GM18909 (cell line): ENCODE data around the gene NGEF.
"Not testable (repeated sequence)": the region's sequence is repeated elsewhere in the genome, so short reads cannot be mapped to it uniquely, and the experiment has no call there.

Experiments
- ATAC-seq: cut with Tn5 transposase; IDR thresholded peaks from one replicate; pipeline ENCODE4 v1.9.1; 2021; ENCODE audit warnings: mild to moderate bottlenecking; ENCODE audit not compliant: unreplicated experiment, poor library complexity

NGEF gene, protein sequence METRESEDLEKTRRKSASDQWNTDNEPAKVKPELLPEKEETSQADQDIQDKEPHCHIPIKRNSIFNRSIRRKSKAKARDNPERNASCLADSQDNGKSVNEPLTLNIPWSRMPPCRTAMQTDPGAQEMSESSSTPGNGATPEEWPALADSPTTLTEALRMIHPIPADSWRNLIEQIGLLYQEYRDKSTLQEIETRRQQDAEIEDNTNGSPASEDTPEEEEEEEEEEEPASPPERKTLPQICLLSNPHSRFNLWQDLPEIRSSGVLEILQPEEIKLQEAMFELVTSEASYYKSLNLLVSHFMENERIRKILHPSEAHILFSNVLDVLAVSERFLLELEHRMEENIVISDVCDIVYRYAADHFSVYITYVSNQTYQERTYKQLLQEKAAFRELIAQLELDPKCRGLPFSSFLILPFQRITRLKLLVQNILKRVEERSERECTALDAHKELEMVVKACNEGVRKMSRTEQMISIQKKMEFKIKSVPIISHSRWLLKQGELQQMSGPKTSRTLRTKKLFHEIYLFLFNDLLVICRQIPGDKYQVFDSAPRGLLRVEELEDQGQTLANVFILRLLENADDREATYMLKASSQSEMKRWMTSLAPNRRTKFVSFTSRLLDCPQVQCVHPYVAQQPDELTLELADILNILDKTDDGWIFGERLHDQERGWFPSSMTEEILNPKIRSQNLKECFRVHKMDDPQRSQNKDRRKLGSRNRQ

DNA sequence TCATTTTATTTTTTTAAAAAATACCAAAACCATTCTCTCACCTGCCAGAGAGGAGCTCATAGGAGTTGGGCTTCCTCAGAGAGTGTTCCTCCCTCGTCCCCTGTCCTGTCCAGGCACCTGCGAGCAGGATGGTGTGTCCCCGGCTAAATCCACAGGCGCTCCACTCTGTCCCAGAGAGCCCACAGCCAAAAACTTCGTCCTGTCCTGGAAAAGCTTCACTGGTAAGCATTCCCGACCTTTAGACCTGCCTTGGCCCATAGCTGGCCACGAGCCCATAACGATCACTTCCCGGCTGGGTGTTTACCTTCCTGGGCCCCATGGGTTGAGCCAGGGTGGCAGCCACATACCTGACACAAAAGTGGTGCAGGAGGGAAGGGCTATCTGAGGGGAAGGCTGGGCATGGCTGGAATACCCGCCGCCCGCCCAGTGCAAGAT lies at the start of gene NGEF:
Gene NGEF, minus strand, starts transcription at position 230 of the 435 bp plus-strand sequence. CDS start 38,366 bp downstream, outside the sequence.
- ATAC-seq, result no peak

DNA sequence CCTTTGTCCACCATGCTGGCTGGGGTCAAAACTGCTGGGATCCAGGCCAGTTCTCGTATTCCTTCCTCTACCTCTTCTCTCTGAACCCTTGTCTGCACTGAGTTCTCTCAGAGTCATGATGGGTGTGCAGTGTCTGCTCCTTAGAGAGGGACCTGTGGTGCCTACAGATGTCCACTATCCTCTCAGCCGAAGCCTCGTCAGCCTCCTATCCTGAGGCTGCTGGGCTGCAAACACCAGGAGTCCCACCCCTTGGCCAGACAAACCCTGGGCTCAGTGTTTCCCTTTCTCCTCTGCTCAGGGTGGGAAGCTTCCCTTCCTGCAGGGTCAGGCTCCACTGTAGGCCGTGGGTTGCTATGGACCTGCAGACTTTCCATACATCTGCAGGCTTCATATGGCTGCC lies 49.4 kb upstream of the NGEF start:
- no peak for ATAC-seq

DNA sequence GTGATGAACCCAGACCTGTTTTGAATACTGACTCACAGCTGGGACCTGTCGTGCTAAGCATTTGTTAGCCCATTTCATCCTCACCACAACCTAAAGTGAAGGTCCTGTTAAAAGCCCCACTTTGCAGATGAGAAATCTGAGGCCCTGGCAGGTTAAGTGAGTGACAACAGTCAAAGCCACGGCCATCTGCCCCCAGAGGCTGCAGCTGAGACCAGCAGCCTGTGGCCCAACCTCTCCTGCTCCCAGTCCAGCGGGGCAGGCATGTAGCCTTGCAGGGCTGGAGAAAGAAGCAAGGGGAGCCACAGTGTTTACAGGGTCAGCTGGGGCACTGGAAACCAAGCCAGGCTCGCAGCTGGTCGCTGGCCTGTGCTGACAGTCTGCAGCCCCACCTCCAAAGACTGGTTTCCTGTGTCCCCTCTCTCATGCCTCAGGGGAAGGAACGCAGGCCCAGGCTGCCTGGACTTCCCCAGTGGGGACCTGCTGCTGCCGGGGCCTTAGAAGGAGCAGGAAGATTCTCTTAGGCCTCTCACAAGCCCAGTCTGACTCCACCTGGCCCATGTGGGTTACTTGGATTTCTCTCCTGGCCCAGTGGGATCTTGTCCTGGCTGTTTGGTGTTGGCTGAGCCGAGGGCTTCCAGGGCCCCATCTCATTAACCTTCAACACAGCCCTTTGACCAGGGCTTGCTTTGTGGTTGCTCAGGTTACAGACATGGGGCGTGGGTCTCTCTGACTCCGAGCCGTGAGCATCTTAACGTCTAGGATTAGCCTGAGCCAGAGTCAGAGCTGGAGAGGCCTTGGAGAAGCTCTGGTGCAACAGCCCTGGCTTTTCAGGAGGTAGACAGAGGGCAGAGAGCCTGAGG lies 48.8 kb upstream of the NGEF start:
- peak; percentile 32 for ATAC-seq

DNA sequence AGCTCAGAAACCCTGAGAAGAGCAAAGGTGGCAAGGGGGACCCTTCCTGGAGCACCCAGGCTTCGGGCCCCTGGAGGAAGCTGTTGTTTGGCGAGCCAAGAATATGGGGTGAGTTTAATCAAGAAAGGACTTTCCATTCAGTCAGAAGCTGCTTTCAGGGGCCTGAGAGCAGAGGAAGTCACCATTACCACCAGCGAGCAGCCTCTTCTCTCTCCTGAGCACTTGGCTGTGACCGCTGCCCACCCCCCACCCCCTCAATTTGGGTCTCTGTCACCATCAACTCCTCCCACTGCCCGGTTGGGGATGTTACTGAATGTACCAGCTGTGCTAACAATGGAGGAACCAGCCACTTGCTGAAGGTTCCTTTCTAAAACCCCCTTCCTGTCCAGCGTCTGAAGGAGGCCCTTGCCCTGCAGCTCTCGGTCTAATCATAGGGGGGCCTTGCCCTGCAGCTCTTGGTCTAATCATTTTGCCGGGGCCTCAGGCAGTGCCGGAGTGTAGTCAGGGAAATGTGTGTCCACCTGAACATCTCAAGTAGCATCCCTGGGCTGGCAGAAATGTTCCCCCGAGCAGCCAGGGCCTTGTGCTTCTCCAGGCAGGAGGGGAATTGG lies 48.0 kb upstream of the NGEF start:
- peak; percentile 19 for ATAC-seq

DNA sequence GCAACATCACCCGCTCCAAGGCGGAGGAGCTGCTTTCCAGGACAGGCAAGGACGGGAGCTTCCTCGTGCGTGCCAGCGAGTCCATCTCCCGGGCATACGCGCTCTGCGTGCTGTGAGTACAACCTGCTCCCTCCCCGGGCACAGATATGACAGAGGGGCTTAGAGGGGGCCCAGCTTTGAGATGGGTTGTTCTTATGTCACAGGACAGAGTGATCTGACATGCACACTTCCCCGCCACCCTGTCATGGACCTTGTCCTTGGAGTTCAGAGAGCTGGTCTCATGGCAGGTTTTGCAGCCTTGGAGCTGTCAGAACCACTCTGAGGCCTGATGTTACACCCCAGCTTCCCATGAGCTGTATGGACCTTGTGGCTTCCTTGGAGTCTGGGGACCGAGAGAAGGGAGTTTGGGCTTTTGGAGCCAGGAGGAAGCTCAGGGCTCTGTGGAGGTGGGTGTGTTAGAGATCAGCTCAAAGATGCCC lies 47.5 kb upstream of the NGEF start:
- peak; percentile 2 for ATAC-seq

DNA sequence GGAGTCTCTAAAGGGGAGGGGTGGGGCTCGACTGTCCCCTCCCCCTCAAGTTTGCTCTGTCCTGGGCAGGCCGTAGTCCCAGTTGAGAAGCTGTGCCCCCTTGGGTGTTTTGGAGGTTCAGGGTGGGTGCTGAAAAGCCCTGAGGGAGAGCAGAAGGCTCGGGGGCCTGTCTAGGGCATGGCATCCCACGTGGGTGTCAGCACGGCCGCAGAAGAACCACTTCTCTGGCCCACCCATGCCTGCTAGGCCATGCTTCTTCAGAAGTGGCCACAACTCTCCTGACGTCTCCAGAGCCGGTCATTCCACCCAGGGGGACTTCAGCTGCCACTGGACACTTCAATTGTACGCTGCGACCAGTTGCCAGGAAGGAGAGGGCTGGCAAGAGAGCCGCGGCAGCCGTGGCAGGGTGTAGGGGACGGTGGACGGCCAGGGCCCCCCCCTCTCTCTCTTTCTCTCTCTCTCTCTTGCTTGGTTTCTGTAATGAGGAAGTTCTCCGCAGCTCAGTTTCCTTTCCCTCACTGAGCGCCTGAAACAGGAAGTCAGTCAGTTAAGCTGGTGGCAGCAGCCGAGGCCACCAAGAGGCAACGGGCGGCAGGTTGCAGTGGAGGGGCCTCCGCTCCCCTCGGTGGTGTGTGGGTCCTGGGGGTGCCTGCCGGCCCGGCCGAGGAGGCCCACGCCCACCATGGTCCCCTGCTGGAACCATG lies 46.9 kb upstream of the NGEF start, which contains the start of gene INPP5D:
Gene INPP5D, plus strand, starts transcription at position 546 of the 704 bp plus-strand sequence. Its CDS starts 137 bp downstream, at position 683.
- peak; percentile 58 for ATAC-seq

DNA sequence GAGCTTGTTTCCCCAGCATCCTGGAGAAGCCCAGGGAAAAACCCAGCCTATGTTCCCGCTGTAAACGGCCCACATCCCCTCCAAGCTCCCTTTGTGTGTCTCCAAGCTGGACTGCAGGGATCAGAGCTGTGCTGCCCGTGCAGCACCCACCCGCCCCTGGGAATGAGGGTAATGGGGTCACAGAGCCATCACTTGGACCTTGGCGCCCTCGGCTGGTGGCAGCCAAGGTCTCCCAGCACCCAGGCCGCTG lies 46.4 kb upstream of the NGEF start:
- no peak for ATAC-seq

DNA sequence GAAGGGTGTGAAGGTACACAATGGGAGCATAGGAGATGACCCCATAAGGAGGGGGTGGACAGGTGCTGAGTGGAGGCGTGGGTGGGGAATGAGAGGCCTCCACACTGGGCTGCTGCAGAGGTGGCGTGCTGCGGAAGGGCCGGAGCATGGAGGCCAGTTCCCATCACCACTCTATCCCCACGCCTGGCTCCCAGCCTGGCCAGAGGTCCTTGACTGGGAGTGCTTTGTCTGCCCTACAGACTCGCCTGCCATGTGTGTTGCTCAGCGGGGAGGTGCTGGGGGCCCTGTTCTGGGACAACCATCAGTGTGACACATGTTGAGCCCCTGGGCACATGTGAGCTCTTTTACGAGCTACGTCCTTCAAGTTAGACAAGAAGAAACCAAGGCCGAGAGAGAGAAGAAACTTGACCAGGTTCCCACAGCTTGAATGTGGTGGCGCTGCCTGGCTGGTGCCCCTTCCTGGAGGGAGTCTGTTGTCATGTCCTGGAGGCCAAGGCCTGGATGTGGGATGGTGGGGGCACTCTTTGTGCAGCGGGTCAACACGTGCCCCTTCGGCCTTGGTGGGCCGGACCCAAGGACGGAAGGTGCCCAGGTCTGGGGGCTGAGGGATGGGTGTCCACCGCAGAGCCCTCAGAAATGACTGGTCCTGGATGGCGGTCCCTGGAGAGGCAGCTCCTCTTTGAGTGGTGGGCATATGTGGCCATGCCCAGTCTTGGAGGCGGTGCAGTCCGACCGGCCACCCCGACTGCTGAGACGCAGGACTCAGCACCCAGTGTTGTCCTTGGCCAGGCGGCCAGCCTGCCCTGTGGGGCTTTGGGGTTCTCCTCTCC lies 45.9 kb upstream of the NGEF start:
- ATAC-seq, result no peak

DNA sequence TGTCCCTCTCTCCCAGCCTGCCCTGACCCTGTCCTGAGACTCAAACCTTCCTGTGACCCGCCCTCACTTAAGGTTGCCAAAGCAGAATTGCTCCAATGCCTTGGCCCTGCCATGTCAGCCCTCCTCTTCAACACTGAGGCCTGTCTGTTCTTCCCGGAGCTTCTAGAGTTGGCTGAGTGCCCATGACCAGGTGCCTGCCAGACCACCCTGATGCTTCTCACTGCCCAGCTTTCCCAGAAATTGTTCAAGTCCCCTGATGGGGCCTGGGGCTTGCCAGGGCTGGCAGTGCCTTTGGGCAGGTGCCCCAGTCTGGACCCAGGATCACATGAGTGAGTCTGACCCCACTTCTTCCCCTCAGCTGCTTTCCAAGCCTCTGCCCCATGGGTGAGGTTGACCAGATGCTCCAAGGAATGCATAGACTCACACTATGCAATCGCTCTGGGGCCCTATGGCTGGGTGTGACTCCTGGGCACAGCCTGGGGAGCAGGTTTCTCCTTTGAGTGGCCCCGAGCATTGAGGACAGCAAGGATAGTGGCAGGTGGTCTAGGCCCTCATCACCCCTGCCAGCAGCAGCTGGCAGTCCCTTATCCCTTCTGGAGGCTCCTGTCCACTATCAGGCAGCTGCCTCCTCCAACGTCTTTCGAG lies 44.0 kb upstream of the NGEF start:
- no peak for ATAC-seq

DNA sequence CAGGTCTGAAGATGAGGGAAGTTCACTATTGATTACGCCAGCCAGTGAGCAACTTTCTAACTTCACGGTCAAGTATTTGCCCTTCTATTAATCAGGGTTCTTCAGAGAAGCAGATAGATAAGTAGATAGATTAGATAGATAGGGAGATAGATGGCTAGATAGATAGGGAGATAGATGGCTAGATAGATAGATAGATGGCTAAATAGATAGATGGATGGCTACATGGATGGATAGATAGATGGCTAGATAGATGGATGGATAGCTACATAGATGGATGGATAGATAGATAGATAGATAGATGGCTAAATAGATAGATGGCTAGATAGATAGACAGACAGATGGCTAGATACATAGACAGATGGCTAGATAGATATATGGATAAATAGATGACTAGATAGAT lies 42.3 kb upstream of the NGEF start:
- ATAC-seq, result no peak

DNA sequence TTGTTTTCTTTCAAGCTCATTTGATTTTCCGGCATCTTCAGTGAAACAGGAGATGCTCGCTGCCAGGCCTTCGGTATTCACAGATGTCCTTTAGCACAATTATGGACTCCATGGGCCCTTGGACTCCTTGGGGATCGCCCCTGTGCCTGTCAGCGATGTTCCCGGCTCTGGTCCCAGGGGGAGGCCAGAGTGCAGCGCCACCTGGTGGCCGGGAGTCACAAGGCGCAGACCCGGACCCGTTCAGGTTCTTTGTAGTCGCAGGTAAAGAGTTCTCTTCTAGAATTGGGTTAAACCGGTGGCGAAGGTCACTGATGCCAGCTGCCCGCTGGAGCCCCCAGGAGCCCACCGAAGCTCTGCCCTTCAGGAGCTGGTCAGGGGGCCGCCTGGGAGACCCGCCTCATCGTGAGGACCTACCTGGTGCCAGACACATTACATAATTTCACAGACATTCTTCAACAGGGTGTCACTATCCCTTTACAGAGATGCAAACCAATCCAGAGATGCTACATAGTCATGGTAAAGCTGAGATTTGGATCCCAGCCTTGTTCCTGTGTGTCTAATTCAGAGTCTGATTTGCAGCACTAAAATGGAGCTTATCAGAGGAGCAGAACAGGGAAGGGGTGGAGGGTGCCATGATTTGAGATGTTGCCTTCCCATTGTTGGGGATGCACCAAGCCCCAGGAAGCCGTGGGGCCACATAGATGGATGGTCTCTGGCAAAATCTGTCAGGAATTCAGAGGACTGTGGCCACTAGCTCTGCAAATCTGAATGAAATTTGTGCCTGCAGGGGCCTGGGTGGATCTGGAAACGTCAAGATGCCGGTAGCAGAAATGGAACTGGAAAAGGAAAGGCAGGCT lies 41.1 kb upstream of the NGEF start:
- peak; percentile 50 for ATAC-seq

DNA sequence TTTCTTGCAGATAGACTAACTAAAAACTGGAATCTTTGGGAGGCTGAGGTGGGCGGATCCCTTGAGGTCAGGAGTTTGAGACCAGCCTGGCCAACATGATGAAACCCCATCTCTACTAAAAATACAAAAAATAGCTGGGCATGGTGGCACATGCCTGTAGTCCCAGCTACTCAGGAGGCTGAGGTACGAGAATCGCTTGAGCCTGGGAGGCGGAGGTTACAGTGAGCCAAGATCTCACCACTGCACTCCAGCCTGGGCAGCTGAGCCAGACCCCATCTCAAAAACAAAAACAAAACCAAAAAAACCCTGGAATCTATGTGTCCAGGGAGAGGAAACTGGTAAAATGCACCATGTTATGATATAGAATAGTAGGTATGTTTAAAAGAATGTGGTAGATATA lies 39.5 kb upstream of the NGEF start:
- not testable (repeated sequence) for ATAC-seq

DNA sequence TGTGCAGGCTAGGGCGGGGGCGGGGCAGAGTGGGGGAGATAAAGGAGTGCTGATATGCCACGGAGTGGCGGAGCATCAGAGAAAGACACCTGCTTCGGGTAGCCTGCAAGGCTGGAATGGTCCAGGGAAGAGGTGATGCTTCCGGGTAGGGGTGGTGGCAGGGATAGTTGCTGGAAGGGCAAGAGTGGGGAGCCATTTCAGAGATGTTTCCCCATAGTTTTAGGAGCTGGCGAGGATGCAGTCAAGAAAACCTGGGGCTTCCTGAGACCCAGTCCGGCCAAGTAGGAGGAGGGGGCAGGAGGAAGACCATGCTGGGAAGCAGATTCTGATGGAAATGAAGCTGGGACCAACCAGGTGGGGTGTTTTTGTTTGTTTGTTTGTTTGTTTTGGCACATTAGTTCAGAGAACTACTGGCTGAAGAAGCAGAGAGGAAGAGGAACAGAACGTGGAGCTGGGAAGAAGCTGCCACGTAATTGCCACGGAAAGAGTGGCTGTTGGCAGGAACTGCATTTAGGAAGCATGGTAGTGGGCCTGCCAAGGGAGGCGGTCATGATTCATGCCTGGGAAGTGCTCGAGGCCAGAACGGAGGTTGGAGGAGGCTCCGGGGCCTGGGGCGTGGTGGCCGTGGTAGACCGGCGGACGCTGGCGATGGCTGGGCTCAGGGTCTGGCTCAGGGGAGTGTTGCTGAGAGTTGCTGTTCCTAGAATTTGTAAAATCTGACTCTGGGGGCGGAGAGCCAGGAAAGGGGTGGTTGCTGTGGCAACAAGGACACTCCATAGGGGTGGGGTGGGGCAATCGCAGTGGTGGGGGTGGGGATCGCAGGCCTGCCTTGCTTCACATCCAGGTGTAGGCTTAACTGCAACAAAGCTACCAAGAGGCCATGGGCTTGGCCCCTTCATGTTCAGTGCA lies 38.4 kb upstream of the NGEF start:
- no peak for ATAC-seq

DNA sequence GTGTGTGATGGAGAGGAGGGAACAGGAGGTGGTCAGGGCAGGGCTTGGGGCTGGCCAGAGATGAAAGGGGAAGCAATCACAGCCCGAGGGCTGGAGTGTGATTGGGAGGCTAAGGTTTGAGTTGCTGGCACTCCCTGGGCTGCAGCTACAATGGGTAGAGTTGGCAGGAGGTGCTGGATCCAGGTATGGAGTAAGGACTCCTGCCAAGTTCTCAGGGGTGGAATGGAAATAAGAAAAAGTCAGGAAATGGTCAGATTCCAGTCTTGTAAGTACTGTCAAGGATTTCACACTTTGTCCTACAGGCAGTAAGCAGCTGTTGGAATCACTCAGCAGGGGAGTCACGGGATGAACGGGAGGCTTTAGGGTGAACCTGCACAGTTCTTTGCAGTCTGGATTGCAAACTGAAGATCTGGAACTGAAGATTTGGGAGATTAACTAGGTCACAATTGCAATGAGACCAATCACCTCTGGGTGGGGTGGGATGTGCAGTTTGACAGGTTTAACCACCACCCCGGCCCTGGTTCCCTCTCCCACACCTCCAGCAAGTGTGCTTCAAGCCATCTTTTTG lies 36.2 kb upstream of the NGEF start:
- no peak for ATAC-seq

DNA sequence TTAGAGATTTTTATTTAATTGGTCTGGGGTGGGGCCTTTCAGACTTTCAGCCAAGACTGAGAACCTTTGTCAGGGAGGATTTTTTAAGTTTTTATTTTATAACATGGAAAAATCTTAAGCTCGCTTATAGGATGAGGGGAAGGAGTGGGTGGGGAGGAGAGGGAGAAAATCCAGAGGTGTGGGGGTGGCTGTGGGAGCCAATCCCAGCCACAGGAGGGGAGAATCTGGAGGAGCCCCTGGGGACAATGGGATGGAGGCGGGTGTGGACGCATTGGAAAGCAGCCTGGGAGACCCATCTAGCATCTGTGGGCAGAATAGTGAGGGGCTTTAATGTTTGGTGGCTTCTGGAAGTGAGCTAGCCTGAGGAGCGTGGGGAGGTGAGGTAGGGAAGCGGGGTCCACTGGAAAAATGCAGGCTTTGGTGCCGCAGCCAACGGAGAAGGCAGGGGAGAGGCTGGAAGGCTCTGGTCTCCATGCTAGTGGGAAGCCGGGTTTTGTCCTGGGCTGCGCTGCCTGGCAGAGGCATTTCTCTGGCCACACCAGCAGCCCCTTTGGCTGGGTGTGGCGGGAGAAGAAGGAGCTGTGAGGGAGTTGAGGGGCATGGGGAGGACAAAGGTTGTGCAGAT lies 35.6 kb upstream of the NGEF start:
- ATAC-seq, result no peak

DNA sequence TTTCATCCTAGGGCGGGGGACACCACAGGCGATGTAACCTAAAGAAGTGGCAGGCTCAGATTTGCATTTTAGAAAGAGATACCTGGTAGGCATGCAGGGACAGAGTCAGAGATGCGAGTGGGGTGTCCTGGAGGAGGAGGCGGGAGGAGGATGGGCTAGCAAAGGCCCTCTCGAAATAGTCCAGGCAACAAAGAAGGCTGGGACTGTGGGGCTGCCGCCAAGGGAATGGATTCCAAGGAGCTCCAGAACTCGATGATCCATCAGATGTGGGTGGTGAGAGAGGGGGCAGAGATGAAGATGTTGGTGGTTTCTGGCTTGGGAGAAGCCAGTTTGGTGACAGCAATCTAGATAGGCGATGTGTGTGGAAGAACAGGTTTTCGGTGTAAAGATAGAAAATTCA lies 34.6 kb upstream of the NGEF start:
- no peak for ATAC-seq
